Measurements from ENCODE around the gene KLHL30.
"Not testable (repeated sequence)": the region's sequence is repeated elsewhere in the genome, so short reads cannot be mapped to it uniquely, and the experiment has no call there.

The KLHL30 gene

DNA sequence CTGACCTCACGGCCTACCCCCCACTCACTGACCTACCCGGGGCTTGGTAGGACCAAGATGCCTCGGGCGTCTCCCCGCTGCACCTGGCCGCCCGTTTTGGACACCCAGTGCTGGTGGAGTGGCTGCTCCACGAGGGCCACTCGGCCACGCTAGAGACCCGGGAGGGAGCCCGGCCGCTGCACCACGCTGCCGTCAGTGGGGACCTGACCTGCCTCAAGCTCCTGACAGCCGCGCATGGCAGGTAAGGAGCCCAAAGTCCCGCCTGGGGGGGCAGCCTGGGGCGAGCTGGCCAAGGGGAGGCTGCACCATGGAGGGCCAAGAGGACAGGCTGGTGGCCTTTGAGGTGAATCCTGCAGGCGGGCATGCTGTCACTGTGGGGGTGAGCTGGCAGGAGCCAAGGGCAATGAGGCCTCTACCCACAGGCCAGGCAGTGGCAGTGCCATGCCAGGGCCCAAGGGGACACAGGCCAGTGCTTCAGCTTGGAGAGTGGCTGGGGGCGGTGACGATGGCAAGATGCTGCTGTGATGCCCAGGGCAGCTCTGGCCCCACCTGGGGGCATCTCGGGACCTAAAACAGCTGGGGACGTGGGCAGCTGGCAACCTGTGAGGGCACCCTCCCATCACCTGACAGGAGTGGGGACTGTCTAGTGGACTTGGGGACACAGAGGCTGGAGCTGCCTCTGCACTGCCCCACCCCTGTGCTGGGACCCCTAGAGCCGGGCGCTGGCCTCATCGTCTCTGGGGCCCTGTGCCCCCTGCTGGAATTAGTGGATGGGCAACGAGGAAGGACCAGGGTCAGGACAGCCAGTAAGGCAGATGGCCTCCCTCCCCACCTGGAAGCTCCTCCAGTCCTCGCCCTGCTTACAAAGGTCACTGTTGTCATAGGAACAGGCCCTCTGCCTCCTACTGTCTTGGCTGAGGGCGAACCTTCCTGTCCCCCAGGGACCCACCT, 36.3 kb upstream of the KLHL30 start:
- no peak for DNase-seq (ENCODE audit: low read depth)

DNA sequence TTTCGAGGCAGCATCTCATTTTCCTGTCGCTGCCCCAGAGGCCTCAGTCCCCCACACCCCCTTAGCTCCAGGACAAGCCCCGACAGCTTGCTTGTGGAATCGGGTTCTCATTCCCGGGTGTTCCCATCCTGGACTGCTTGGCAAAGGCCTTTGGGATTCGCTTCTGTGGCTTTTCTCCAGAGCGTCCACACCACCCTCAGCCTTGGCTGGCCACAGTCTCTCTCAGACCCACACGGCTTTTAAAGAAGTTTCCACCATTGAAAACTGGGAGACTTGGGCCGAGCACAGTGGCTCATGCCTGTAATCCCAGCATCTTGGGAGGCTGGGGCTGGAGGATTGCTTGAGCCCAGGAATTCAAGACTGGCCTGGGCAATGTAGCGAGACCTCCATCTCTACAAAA, 35.6 kb upstream of the KLHL30 start:
- no peak for DNase-seq (ENCODE audit: low read depth)

DNA sequence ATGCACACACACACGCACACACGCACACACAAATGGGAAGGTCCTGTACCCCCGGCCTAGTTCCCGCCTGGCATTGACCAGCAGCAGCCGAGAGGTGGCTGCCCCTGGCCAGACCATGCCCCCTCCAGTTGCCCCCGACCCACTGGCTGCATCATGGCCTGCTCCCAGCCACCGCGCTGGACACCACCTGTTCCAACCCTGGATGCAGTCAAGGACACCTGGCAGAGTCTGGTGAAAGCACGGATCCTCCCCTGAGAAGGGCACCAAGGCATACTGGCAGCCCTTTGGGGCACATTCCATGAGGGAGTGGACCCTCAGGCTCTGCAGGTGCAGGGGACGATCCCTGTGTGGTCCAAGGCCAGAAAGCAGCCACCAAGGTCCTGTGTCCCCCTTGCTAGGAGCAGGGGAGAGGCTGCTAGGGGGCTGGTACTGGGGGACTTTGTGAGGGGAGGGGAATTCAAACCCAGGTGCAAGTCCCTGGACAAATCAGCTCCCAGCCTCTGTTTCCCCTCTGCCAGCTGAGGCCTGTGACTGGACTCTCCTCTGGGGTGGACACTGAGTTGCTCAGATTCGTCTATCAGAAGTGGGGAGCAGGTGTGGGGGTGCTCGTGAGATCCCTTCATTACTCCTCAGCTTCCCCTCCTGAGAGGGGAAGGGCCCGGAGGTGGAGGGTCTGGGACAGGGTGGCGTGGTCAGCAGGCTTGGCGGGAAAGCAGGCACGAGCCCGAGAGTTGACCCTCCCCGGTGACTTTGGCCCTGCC, 34.8 kb upstream of the KLHL30 start:
- DNase-seq (ENCODE audit: low read depth), result no peak

DNA sequence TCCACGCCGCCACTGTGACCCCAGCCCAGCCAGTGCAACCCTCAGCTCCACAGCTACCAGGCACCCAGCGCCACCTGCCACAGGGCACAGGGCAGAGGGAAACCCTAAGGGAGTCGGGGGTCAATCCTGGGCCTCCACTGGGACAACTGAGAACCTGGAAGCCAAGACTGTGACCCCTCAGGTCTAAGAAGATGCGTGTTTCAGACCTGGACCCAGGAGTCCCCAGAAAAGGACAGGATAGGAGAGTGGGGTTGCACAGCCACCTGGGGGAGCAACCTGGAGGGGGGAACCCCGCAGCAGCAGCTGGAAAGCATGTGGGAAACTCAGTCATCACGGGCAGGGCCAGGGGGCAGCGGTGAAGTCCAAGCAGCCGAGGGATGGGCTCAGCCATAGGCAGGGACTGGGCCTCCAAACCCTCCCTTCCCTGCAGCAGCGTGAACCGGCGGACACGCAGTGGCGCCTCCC, 34.2 kb upstream of the KLHL30 start:
- no peak for DNase-seq (ENCODE audit: low read depth)

DNA sequence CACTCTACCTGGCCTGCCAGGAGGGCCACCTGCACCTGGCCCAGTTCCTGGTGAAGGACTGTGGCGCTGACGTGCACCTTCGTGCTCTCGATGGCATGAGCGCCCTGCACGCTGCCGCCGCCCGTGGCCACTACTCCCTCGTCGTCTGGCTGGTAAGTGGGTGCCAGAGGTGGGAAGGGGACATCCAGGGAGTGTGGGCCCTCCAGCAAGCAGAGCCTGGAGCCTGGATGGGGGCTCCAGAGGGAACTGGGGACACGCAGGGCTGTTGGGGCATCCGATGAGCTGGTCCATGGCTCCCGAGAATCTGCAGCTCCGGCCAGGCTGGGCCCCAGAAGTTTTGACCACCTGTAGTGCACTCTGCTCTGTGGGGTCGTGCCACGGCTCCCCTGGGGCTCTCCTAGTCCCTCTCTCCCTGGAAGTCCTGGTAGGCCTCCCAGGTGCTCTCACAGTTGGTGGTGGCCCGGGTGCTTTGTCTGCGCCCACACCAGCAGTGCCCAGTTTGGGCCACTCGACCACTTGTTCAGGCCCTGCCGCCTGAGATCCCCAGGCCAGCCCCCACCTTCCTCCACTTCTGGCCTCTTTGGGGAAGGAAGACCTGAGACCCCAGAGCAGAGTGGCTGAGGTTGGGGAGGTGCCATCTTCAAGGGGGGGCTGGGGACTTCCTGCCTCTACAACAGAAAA, 33.6 kb upstream of the KLHL30 start:
- DNase-seq (ENCODE audit: low read depth), result no peak

DNA sequence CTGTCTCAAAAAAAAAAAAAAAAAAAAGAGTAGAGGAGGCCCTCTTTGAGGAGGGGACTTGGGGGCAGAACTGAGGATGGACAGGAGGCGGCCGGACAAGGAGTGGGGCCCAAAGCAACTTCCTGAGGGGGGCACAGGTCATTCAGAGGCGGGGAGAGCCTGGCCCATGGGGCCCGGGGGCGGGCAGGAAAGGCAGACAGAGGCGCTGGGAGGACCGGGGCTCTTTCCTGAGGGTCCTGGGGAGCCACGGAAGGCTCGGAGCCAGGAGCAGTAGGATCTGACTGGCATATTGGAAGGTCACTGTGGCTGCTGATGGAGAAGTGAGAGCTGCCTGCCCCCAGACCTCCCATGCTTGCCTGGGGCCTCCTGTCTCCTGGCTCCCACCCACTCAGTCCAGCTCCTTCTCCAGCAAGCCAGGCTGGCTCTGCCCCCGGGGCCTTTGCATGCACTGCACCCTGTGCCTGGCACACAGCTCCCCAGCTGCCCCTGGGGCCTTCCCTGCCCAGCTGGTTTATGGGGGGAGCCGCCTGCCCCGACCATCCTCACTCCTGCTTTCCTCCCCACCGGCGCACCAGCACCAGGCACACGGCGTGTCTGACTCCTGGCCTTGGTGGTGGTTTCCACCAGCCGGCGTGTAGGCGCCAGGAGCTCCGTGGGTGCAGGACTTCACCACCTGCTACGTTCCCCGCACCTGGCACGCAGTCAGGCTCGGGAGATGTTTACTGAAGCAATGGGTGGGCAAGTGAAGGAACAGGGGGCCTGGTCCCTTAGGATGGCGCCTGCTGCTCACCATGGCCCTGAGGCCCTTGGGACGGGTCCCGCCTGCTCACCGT, 32.7 kb upstream of the KLHL30 start:
- no peak for DNase-seq (ENCODE audit: low read depth)

DNA sequence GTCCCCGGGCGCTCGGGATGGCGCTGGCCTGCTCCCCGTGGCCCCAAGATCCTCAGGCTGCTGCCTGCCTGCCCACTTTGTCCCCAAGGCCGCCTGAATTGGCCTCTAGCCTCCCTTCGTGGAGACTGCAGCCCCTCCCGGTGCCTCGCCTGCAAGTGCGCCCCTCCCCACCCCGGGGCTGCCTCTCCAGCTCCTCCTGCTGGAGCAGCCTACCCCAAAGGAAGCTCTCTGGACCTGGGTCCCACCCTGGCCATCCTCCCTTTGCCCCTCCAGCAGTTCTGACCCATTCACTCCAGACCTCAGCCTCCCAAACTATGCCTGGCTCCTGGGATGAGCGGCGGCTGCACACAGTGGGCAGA, 32.1 kb upstream of the KLHL30 start:
- DNase-seq (ENCODE audit: low read depth), result no peak

DNA sequence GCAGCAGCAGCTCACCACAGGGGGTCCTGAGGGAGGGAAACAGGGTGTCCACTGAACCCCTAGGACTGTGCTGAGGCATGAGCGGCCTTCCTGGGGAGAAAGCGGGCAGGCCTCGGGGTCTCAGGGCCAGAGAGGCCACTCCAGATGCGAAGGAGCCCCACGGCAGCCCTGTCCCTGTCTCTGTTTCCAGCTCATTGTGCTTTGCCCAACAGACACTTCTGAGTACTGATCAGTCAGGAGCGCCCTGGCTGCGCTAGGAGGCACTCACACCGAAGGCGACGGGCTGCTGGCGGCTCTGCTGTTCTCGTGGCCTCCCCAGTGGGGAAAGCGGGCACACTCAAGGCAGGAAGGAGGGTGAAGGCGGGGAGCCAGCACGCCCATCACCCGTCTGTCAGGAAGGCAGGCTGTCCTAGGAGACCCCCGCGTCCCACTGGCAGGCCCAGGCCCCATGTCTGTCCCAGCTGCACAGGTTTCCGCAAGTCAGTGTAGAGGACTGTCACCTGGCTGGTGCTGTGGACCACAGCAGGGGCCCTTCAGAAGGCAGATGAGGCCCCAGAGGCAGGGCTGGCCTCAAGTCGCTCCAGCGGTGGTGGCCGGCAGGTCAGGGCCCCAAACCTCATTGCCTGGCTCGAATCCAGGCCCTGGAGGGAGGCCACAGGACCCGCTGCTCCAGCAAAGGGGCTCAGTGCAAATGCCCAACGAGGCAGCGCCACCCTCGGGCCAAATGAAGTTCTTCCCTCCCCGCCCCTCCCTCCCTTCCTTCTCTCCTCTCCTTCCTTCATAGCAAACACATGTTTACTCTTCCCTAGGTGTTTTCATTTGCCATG, 31.6 kb upstream of the KLHL30 start:
- DNase-seq (ENCODE audit: low read depth), result no peak

DNA sequence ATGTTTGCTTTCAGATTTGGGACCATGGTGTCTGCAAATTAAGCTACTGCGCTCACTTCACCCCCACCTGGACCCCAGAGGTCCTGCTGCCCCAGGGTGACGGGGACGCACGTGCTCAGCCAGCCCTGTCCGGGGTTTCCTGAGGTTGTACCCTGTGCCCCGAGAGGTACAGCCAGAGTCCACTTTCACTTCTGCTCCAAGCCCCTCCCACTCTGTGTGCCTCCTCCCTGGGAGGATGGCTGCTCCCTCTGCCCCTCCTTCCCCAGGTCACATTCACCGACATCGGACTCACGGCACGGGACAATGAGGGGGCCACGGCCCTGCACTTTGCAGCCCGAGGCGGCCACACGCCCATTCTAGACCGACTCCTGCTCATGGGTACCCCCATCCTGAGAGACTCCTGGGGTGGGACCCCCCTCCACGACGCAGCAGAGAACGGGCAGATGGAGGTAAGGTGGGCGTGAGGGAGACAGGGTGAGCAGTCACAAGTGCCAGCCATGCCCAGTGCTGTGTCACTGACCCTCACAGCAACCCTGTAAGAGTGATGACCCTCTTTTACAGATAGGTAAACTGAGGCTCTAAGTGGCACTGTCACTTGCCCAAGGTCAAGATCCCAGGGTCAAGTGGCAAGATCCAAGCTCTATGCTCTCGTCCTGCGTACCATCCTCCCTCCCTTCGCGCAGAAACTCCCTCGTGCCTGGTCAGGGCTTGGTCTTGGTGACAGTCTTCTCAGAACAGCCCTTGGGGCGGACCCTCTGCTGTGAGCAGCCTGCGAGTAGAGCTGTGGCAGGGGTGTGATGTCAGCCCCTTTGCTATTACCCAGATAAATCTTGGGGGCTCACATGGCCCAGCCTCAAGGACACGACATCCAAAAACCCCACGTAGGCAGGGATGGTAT, 30.7 kb upstream of the KLHL30 start:
- DNase-seq (ENCODE audit: low read depth), result no peak

DNA sequence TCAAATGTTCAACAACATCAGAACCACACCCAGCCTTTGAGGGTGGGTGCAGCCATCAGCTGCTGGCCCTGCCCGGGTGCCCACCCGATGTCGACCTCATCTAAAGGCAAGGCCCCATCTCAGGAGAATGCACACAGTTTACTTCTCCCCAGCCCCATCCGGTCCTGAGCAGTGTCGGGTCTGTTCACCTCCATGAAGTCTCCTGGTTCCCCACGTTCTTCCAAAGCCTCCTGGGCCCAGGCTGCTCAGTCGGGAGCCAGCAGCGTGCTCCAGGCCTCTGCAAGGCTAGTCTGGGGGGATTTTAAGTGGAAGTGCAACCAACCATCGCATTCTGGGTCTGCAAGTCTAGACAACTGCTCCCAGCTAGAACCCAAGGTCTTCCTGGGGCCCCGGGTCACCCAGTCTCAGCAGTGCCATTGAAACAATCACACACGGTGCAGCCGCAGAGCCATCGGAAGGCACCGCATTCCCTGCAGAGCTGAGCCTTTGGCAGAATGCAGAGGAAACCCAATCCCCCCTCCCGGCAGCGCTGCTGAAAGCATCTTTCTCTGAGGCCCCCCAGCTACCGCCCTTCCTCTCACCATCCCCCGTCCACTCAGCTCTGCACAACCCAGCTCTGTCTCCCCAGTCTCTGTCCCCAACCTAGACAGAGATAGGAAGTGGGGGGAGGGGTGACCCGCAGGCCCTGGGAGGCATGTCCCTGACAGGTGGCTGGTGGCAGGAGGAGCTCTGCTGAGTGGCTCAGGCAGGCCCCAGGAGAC, 29.9 kb upstream of the KLHL30 start:
- DNase-seq (ENCODE audit: low read depth), result no peak

DNA sequence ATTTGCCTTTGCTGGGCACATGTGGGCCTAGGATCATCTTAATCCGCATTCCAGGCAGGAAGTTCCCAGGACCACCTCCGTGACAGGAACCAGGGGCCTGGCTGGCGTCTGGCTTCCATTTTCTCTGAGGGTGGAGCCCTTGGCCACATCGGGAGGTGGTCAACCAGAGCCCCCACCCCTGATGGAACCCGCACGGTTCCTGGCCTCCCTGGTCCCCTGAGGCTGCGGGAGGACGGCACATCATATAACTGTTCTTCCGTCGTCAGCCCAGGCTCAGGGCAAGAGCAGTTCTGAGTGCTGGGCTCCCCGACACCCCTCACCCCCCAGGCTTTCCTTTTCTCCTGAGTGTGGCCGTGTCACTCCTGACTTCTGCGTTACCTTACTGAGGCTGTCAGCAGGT, 24.9 kb upstream of the KLHL30 start:
- no peak for DNase-seq (ENCODE audit: low read depth)

DNA sequence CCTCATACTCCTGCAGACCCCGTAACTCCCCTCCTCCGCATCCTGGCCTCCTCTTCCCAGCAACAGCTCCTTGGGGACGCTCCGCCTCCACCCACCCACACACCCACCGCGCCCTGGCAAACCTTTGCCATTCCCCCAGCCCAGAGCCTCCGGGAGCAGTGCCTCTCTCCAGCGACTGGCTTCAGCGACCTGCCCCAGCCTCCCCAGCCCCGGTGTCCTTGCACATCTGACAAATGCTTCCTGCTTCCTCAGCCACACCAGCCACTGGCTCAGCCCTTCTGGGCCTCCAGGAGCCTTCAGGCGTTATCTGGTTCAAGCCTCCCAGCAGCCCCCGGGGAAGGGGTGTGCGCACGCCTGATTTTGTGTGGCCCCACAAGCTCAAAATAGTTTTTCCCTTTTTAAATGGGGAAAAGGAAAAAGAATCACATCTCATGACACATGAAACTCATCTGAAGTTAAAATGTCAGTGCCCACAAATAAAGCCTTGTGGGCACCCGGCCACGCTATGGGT, 24.1 kb upstream of the KLHL30 start:
- DNase-seq (ENCODE audit: low read depth), result no peak

DNA sequence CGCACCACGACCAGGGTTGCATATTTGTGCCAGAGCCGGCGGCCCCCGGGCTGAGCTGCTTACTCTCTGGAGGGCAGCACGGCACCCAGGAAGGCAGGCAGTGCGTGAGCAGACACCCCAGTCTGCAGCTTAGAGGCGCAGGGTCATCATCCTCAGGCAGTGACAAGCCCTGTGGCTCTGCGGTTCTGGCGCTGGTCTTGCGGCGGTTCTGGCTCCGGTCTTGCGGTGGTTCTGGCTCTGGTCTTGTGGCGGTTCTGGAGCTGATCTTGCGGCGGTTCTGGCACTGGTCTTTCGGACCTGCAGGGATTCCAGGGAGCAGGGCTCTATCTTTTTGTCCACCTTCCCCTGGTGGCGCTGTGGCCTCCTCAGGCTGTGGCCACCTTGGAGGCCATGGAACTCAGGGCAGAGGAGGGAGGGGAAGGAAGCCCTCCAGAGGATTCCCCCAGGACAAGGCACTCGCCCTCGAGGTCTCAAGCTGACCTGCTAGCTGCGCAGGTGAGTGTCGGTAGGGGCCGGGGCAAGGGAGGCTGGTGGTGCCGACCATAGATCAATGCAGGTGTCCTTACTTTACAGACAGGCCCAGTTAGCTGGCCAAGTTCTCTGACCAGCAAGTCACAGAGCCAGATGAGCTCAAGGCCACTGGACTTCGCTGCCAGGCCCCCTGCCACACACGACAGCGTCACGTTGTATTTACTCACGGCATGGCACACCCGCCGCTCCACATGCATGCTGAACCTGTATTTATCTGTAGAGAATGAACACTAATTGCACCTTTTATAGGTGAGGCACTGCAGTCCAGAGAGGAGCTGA, 23.4 kb upstream of the KLHL30 start:
- no peak for DNase-seq (ENCODE audit: low read depth)

DNA sequence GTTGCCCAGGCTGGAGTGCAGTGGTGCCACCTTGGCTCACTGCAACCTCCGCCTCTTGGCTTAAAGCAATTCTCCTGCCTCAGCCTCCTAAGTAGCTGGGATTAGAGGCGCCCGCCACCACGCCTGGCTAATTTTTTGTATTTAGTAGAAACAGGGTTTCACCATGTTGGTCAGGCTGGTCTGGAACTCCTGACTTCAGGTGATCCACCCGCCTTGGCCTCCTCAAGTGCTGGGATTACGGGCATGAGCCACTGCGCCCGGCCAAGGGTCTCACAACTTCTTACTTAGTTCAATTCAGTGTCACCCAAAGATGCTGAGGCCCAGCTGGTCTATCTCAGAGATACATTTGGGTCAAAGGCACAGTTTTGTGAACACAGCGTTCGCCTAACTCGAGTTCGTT, 22.8 kb upstream of the KLHL30 start:
- DNase-seq (ENCODE audit: low read depth), result not testable (repeated sequence)

DNA sequence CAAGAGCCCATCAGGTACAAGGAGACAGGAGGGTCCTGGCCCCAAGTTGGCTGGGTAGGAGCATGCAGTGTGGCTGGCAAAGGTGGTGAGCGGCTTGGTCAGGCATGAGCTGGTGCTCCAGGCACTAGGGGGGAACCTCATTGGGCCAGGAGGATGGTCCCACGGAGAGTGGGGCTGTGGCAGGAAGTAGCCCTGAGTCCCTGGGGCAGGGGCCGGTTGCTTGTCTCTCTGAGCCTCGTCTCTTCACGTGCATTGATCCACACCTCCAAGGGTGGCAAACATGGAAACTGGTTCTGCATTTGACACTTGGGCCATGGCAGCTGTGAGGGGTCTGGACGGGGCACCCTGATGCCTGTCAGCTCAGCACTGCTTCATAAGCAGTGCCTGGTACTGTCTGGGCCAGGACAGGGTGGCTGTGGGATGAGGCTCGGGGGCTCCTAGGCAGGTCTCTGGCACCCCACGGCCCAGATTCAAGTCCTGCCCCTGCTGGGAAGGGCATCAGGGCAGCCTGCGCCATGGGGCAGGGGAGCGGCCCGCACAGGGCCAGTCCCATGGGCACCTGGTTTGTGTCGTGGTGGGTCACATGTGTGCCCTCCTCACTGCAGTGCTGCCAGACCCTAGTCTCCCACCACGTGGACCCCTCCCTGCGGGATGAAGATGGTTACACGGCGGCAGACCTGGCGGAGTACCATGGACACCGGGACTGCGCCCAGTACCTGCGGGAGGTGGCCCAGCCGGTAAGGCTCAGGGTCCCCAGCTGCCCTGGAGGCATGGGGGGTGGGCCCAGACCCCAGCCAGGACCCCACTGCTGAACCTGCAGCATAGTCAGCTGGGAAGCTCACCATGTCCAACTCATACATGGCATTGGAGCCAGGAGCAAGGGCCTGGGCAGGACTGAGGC, 21.9 kb upstream of the KLHL30 start:
- DNase-seq (ENCODE audit: low read depth), result no peak

DNA sequence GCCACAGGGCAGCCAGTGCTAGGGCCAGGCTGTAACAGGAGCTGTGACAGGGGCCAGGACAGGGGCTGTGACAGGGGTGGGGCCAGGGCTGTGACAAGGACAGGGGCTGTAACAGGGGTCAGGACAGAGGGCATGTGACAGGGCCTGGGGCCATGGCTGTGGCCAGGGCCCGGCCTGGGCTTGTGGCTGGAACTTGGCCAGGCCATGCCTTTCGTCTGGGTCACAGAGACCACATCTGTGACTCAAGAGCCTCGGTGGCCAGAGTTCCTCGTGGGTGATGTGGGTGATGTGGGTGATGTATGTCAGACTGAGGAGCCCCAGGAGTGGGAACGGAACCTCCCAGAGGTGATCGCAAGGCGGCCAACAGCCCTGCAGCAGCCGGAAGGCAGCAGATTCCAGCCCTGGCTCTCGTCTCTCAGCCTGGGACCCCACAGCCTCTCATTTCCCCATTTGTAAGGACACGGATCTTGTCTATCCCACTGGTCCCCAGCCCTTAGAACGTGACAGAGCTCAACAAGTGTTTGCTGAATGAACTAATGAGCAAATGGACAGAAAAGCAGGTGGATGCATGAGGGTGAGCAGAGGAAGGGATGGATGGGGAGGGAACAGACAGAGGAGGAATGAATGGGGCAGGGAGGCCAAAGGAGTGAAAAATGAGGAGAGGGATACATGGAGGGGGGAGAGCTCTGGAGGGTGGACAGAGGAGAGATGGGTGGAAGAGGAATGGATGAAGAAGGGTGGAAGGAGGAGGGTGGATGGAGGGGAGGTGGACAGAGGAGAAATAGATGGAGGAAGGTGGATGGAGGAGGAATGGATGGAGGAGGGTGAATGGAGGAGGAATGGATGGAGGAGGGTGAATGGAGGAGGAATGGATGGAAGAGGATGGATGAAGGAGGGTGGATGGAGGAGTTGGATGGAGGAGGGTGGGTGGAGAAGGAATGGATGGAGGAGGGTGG, 21.0 kb upstream of the KLHL30 start:
- DNase-seq (ENCODE audit: low read depth), result no peak
